ENCODE measurements around the gene APOBEC3H.
"Not testable (repeated sequence)": the region's sequence is repeated elsewhere in the genome, so short reads cannot be mapped to it uniquely, and the experiment has no call there.

The APOBEC3H gene

DNA sequence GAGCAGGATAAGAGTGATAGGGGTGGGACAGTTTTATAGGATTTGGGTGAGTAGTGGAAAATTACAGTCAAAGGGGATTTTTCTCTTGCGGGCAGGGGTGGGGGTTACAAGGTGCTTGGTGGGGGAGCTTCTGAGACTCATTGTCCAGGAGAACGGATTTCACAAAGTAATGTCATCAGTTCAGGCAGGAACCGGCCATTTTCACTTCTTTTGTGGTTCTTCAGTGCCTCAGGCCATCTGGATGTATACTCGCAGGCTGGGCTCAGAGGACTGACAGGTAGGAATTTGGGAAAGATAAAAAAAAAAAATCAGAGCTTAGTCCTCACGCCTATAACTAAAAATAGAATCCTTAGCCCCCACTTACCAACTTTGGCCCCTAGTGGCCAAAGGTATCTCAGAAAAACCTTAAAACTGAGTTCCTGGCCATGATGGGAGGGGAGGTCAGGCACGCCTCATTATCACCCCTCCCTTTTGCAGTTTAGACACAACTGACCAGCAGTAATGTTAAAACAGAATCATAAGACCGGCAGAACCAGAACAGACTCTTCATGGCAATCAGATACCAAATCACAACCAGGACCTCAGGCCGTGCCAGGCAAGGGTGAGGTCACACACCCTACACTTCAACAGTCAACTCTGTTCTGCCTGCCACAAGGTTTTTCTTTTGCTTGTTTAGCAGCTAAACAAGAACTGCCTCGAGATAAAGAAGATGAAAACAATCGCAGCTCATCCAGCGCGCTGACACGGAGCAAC lies 28.8 kb upstream of the APOBEC3H start:
- no peaks in the 10 kb centered on the region for H3K9me3 ChIP-seq (ENCODE audit: control insufficient read depth, low read length)
- TF ChIP-seq, protein P1, sequence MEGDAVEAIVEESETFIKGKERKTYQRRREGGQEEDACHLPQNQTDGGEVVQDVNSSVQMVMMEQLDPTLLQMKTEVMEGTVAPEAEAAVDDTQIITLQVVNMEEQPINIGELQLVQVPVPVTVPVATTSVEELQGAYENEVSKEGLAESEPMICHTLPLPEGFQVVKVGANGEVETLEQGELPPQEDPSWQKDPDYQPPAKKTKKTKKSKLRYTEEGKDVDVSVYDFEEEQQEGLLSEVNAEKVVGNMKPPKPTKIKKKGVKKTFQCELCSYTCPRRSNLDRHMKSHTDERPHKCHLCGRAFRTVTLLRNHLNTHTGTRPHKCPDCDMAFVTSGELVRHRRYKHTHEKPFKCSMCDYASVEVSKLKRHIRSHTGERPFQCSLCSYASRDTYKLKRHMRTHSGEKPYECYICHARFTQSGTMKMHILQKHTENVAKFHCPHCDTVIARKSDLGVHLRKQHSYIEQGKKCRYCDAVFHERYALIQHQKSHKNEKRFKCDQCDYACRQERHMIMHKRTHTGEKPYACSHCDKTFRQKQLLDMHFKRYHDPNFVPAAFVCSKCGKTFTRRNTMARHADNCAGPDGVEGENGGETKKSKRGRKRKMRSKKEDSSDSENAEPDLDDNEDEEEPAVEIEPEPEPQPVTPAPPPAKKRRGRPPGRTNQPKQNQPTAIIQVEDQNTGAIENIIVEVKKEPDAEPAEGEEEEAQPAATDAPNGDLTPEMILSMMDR (IDR thresholded peaks at IDR 0.05): no peak
- no peaks in the 10 kb centered on the region for H3K27me3 ChIP-seq (ENCODE audit: control insufficient read depth, insufficient read depth, low read length)
- H3K9ac ChIP-seq: no peak overlapping the region
- no peak overlapping the region for H3K4me2 ChIP-seq (ENCODE audit: low read length)
- H3K4me1 ChIP-seq: peaks cover 2% of the 10 kb centered on the region
- H3K4me3 ChIP-seq (ENCODE audit: low read depth, low read length): no peak overlapping the region
- H3K27ac ChIP-seq: no peak overlapping the region
- no peaks in the 10 kb centered on the region for H3K36me3 ChIP-seq (ENCODE audit: control insufficient read depth, insufficient read depth, low read length)
- no peaks in the 10 kb centered on the region for H3K79me2 ChIP-seq
- peak overlapping the region; percentile 42 for H2AFZ ChIP-seq

DNA sequence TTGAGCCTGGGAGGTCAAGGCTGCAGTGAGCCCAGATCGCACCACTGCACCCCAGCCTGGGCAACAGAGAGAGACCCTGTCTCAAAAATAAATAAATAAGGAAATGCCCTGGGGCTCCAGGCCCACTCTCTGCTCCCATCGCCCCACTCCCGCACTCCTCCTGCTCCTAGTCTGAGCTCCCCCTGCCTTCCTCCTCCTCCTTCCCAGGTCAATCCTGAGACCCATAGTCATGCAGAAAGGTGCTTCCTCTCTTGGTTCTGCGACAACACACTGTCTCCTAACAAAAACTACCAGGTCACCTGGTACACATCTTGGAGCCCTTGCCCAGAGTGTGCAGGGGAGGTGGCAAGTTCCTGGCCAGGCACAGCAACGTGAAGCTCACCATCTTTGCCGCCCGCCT lies 26.9 kb upstream of the APOBEC3H start:
- Histone ChIP-seq H3K36me3 (ENCODE audit: control insufficient read depth, insufficient read depth, low read length) (no peaks in the 10 kb centered on the region), H3K9me3 (ENCODE audit: control insufficient read depth, low read length) (no peaks in the 10 kb centered on the region), H3K4me1 (peaks cover 2% of the 10 kb centered on the region), H3K27ac (no peak overlapping the region), H3K4me2 (ENCODE audit: low read length) (no peak overlapping the region), H3K79me2 (no peaks in the 10 kb centered on the region), H3K9ac (no peak overlapping the region), H3K27me3 (ENCODE audit: control insufficient read depth, insufficient read depth, low read length) (no peaks in the 10 kb centered on the region), H3K4me3 (ENCODE audit: low read depth, low read length) (no peak overlapping the region), H2AFZ (no peak overlapping the region)
- TF ChIP-seq, protein P1 (IDR thresholded peaks at IDR 0.05): no peak

DNA sequence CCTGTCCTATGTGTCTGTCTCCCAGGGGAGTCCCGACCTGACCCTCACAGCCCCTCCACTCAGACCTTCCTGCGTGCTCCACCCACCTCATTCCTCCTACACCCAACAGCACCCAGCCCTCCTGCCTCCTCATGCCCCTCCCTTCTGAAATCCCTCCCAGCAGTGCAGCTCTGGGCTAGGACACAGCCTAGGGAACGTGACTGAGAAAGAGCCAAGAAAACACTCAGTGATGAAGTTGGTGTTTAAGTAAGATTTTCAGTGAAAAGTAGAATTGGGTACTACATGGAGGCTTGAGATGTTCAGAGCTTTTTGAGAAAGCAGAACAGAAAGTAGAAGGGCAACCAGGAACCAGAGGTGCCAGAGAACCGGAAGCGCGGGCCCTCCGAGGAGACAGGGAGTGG lies 24.5 kb upstream of the APOBEC3H start:
- not testable (repeated sequence) for H3K4me1 ChIP-seq; H3K36me3 ChIP-seq (ENCODE audit: control insufficient read depth, insufficient read depth, low read length); H3K79me2 ChIP-seq; H3K27ac ChIP-seq; H3K9me3 ChIP-seq (ENCODE audit: control insufficient read depth, low read length); H2AFZ ChIP-seq; H3K9ac ChIP-seq; H3K4me3 ChIP-seq (ENCODE audit: low read depth, low read length); H3K27me3 ChIP-seq (ENCODE audit: control insufficient read depth, insufficient read depth, low read length); H3K4me2 ChIP-seq (ENCODE audit: low read length)

- no peaks in the 10 kb centered on the region for H3K36me3 ChIP-seq (ENCODE audit: control insufficient read depth, insufficient read depth, low read length)
- TF ChIP-seq, protein P1 (IDR thresholded peaks at IDR 0.05): no peak
- no peaks in the 10 kb centered on the region for H3K9me3 ChIP-seq (ENCODE audit: control insufficient read depth, low read length)
- H3K9ac ChIP-seq: no peak overlapping the region
- no peaks in the 10 kb centered on the region for H3K4me1 ChIP-seq
- no peaks in the 10 kb centered on the region for H3K79me2 ChIP-seq
- no peak overlapping the region for H3K27ac ChIP-seq
- no peaks in the 10 kb centered on the region for H3K27me3 ChIP-seq (ENCODE audit: control insufficient read depth, insufficient read depth, low read length)
- no peak overlapping the region for H3K4me2 ChIP-seq (ENCODE audit: low read length)
- H2AFZ ChIP-seq: no peak overlapping the region
- no peak overlapping the region for H3K4me3 ChIP-seq (ENCODE audit: low read depth, low read length)
Measured at GRCh38 chr22:39073981-39074380, 23.1 kb upstream of the APOBEC3H start.

DNA sequence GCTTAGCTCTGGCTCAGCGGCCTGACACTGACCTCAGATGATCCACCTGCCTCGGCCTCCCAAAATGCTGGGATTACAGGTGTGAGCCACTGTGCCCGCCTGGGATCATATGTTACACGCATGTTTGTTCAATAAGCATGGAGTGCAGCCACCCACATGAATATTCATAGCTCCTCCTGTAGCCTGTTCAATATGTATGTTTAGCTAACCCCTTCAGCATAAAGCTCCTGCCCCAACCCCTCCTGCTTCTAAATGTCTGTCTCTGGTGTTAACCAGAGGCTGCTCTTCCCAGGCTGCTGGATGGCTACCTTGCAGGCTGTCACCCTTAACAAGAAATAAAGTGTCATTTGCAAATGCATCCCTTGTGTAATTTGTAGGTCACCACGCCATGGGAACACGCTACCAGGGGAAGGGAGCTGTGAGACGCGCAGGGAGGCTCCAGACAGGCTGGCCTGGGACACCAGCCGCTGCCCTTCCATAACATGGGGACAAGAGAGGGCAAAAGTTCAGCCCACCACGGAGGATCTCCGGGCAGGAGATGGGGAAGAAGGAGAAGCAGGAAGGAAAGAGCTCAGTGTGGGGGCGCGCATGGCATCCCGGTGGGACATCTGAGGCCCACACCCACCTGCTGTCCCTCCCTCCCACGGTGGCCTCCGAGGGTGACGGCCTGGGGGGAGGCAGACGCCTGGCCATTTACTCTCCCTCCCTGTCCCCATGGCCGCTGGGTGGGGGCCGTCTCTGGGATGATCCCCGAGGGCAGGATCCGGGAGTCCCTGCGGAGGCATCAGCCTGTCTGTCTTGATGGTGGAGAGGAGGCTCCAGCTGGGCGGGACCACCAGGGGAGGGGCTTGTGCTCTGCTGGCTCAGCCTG lies 20.7 kb upstream of the APOBEC3H start:
- not testable (repeated sequence) for H3K4me3 ChIP-seq (ENCODE audit: low read depth, low read length); H3K27me3 ChIP-seq (ENCODE audit: control insufficient read depth, insufficient read depth, low read length); H3K9ac ChIP-seq; H3K36me3 ChIP-seq (ENCODE audit: control insufficient read depth, insufficient read depth, low read length); H3K27ac ChIP-seq; H3K79me2 ChIP-seq; H3K4me2 ChIP-seq (ENCODE audit: low read length); H3K9me3 ChIP-seq (ENCODE audit: control insufficient read depth, low read length); H3K4me1 ChIP-seq
- peak overlapping the region; percentile 68 for H2AFZ ChIP-seq

- H3K4me1 ChIP-seq; H3K36me3 ChIP-seq (ENCODE audit: control insufficient read depth, insufficient read depth, low read length); H3K9me3 ChIP-seq (ENCODE audit: control insufficient read depth, low read length); H3K9ac ChIP-seq; H3K79me2 ChIP-seq; H3K27me3 ChIP-seq (ENCODE audit: control insufficient read depth, insufficient read depth, low read length): not testable (repeated sequence)
- peak within 1 kb of the TSS; percentile 38 for H3K4me3 ChIP-seq (ENCODE audit: low read depth, low read length)
- H3K27ac ChIP-seq: peak within 1 kb of the TSS; percentile 5
- peak within 1 kb of the TSS; percentile 59 for H3K4me2 ChIP-seq (ENCODE audit: low read length)
- H2AFZ ChIP-seq: peak within 1 kb of the TSS; percentile 68
Measured at GRCh38 chr22:39077026-39077840, 19.8 kb upstream of the APOBEC3H start, which contains the start of gene APOBEC3G. Gene APOBEC3G (plus strand): TSS chr22:39077275. CDS start chr22:39077362, 87 bp downstream.

DNA sequence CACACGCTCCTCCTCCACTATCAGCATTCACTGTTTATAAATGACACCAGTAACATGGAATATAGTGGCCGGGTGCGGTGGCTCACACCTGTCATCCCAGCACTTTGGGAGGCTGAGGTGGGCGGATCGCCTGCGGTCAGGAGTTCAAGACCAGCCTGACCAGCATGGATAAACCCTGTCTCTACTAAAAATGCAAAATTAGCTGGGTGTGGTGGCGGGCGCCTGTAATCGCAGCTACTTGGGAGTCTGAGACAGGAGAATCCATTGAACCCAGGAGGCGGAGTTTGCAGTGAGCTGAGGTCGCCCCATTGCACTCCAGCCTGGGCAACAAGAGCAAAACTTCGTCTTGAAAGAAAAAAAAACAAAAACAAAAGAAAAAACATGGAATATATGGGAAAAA lies 19.1 kb upstream of the APOBEC3H start:
- not testable (repeated sequence) for H3K4me3 ChIP-seq (ENCODE audit: low read depth, low read length); H3K9me3 ChIP-seq (ENCODE audit: control insufficient read depth, low read length); H3K4me2 ChIP-seq (ENCODE audit: low read length); H3K4me1 ChIP-seq; H3K36me3 ChIP-seq (ENCODE audit: control insufficient read depth, insufficient read depth, low read length); H3K79me2 ChIP-seq; H3K27me3 ChIP-seq (ENCODE audit: control insufficient read depth, insufficient read depth, low read length); H3K9ac ChIP-seq; H2AFZ ChIP-seq; H3K27ac ChIP-seq

All from parathyroid adenoma (tissue), 2 donors.